Esophagus squamous epithelium (tissue), 4 donors: ENCODE data around the gene CNOT4.

Experiments used
- CTCF ChIP-seq, 6 experiments: fragments of 450-650 bp in 4 of 6; fragments of 200-600 bp in 2 of 6; sonication (generic) in 2 of 6; IDR thresholded peaks; one replicate each; pipeline ENCODE4 v1.5.1; 2016 to 2019; ENCODE audit warnings: antibody characterized with exemption in 6 of 6, mild to moderate bottlenecking in 4 of 6, moderate library complexity in 4 of 6
- POLR2A ChIP-seq, 4 donors: fragments of 450-650 bp; IDR thresholded peaks; one replicate each; pipeline ENCODE4 v1.6.1; 2017; ENCODE audit warnings: antibody characterized with exemption in 4 of 4, mild to moderate bottlenecking in 4 of 4, moderate library complexity in 3 of 4

GRCh38 chr7:135364206-135364605 lies 145.7 kb downstream of the CNOT4 start:
- TF ChIP-seq CTCF (IDR thresholded peaks at IDR 0.05) (no peak), POLR2A (IDR thresholded peaks at IDR 0.05) (no peak)
